SK-N-MC (cell line): Measurements from ENCODE around the gene CHST3.
A peak's percentile ranks its signal among the peaks of the same experiment; 100 is the strongest.

Experiments used
- DNase-seq: peaks from one replicate; pipeline ENCODE4 v3.0.0-alpha.2; 2011; ENCODE audit warnings: low read depth, low spot score
- H3K27ac ChIP-seq: fragments of 200-600 bp; sonication (generic); 2 replicates; pipeline ENCODE4 v1.5.1; 2016; ENCODE audit warnings: mixed run types
- H3K36me3 ChIP-seq: fragments of 200-600 bp; sonication (generic); 2 replicates; pipeline ENCODE4 v1.6.1; 2017; ENCODE audit warnings: antibody characterized with exemption, low read length, mixed read lengths; ENCODE audit not compliant: insufficient read depth
- H3K4me3 ChIP-seq: fragments of 200-600 bp; sonication (generic); 2 replicates; pipeline ENCODE4 v1.5.1; 2016
- H3K9ac ChIP-seq: fragments of 200-600 bp; sonication (generic); 2 replicates; pipeline ENCODE4 v1.8.0; 2017; ENCODE audit warnings: mixed run types, mixed read lengths; ENCODE audit not compliant: insufficient read length
- H3K9me3 ChIP-seq: fragments of 200-600 bp; sonication (generic); 2 replicates; pipeline ENCODE4 v1.6.1; 2017; ENCODE audit warnings: low read depth, mild to moderate bottlenecking, antibody characterized with exemption, low read length, moderate library complexity, mixed read lengths
- EZH2 ChIP-seq: fragments of 200-600 bp; sonication (generic); IDR thresholded peaks from one replicate; pipeline ENCODE4 v1.6.1; 2017; ENCODE audit warnings: antibody characterized with exemption
- FOXP2 ChIP-seq: optimal IDR thresholded peaks from 2 replicates; pipeline ENCODE3; 2011; ENCODE audit warnings: mild to moderate bottlenecking, moderate library complexity; ENCODE audit not compliant: insufficient read depth; ENCODE audit errors: extremely low read length, control extremely low read depth
- POLR2AphosphoS5 ChIP-seq: IDR thresholded peaks from 2 replicates; pipeline ENCODE4 v1.6.1; 2012; ENCODE audit warnings: mild to moderate bottlenecking, low read depth, low read length, borderline replicate concordance

The CHST3 gene

GRCh38 chr10:72009051-72009424, 44.8 kb downstream of the CHST3 start:
- TF ChIP-seq POLR2AphosphoS5 (no peak), FOXP2 (no peak)
- Histone ChIP-seq H3K4me3 (0 out of 2 replicates have a peak overlapping the region, but pooled peaks have one; percentile 25), H3K27ac (peak overlapping the region; percentile 92), H3K36me3 (no peaks in the 10 kb centered on the region; the same call in 1 of the 2 replicates), H3K9ac (no peak overlapping the region), H3K9me3 (no peaks in the 10 kb centered on the region)
- DNase-seq: no peak

GRCh38 chr10:72009425-72010081, 45.4 kb downstream of the CHST3 start:
- Histone ChIP-seq H3K27ac (peak overlapping the region; percentile 92), H3K9ac (no peak overlapping the region)

GRCh38 chr10:72010234-72010973, 46.2 kb downstream of the CHST3 start:
- Histone ChIP-seq H3K9ac (no peak overlapping the region), H3K27ac (peak overlapping the region; percentile 92), H3K4me3 (no peak overlapping the region), H3K9me3 (no peaks in the 10 kb centered on the region), H3K36me3 (no peaks in the 10 kb centered on the region; the same call in 1 of the 2 replicates)
- no peak for DNase-seq
- TF ChIP-seq EZH2 (no peak), FOXP2 (no peak), POLR2AphosphoS5 (no peak)

More at GRCh38 chr10:72009425-72010081, 45.4 kb downstream of the CHST3 start:
- Histone ChIP-seq H3K9me3 (no peaks in the 10 kb centered on the region), H3K4me3 (peak overlapping the region; percentile 25; the same call in 1 of the 2 replicates), H3K36me3 (no peaks in the 10 kb centered on the region; the same call in 1 of the 2 replicates)
- TF ChIP-seq EZH2 (no peak), FOXP2 (peak; percentile 53), POLR2AphosphoS5 (peak; percentile 36; the same call in 1 of the 2 replicates)
- DNase-seq: peak; percentile 63

- H3K9me3 ChIP-seq: no peaks in the 10 kb centered on the region
- H3K4me3 ChIP-seq: no peak overlapping the region
- no peak for TF ChIP-seq FOXP2
- no peak for TF ChIP-seq EZH2
- TF ChIP-seq POLR2AphosphoS5: no peak
- H3K27ac ChIP-seq: 0 out of 2 replicates have a peak overlapping the region, but pooled peaks have one; percentile 92
- no peak overlapping the region for H3K9ac ChIP-seq
- H3K36me3 ChIP-seq: no peaks in the 10 kb centered on the region; the same call in 1 of the 2 replicates
- DNase-seq: no peak
These were observed 46.8 kb downstream of the CHST3 start for GRCh38 chr10:72011016-72011415.

- H3K9ac ChIP-seq: no peak overlapping the region
- no peak for DNase-seq
- H3K9me3 ChIP-seq: no peaks in the 10 kb centered on the region
- TF ChIP-seq FOXP2: no peak
- TF ChIP-seq EZH2: no peak
- no peak for TF ChIP-seq POLR2AphosphoS5
- H3K36me3 ChIP-seq: no peaks in the 10 kb centered on the region; the same call in 1 of the 2 replicates
- no peak overlapping the region for H3K4me3 ChIP-seq
- H3K27ac ChIP-seq: no peak overlapping the region
These were observed 47.3 kb downstream of the CHST3 start for GRCh38 chr10:72011468-72011867.

GRCh38 chr10:72011976-72012512, 47.8 kb downstream of the CHST3 start:
- TF ChIP-seq FOXP2 (no peak), POLR2AphosphoS5 (no peak), EZH2 (no peak)
- no peak for DNase-seq
- no peaks in the 10 kb centered on the region; the same call in 1 of the 2 replicates for H3K36me3 ChIP-seq

GRCh38 chr10:72012796-72013195, 48.6 kb downstream of the CHST3 start:
- no peaks in the 10 kb centered on the region for H3K9me3 ChIP-seq
- no peak overlapping the region for H3K9ac ChIP-seq
- no peak for TF ChIP-seq EZH2
- TF ChIP-seq POLR2AphosphoS5: no peak
- no peak for TF ChIP-seq FOXP2
- H3K36me3 ChIP-seq: no peaks in the 10 kb centered on the region; the same call in 1 of the 2 replicates
- no peak for DNase-seq
- no peak overlapping the region for H3K4me3 ChIP-seq
- H3K27ac ChIP-seq: no peak overlapping the region

More at GRCh38 chr10:72011976-72012512, 47.8 kb downstream of the CHST3 start:
- Histone ChIP-seq H3K27ac (no peak overlapping the region), H3K9me3 (no peaks in the 10 kb centered on the region), H3K4me3 (no peak overlapping the region), H3K9ac (no peak overlapping the region)
